AG10803 (cell line): ENCODE results near the gene PARD6G.

ENCODE experiments used
- DNase-seq: peaks from one replicate; pipeline ENCODE4 v3.0.0; 2010; ENCODE audit warnings: low read depth
- H3K4me3 ChIP-seq: 2 replicates; pipeline ENCODE4 v1.5.1; 2011; ENCODE audit warnings: mild to moderate bottlenecking, low read length, control low read depth
- TF ChIP-seq, protein P1 (sequence below): conservative IDR thresholded peaks from 2 replicates; pipeline ENCODE4 v1.5.1; 2011; ENCODE audit warnings: mild to moderate bottlenecking, low read length, control low read depth, inconsistent platforms

Gene PARD6G

DNA sequence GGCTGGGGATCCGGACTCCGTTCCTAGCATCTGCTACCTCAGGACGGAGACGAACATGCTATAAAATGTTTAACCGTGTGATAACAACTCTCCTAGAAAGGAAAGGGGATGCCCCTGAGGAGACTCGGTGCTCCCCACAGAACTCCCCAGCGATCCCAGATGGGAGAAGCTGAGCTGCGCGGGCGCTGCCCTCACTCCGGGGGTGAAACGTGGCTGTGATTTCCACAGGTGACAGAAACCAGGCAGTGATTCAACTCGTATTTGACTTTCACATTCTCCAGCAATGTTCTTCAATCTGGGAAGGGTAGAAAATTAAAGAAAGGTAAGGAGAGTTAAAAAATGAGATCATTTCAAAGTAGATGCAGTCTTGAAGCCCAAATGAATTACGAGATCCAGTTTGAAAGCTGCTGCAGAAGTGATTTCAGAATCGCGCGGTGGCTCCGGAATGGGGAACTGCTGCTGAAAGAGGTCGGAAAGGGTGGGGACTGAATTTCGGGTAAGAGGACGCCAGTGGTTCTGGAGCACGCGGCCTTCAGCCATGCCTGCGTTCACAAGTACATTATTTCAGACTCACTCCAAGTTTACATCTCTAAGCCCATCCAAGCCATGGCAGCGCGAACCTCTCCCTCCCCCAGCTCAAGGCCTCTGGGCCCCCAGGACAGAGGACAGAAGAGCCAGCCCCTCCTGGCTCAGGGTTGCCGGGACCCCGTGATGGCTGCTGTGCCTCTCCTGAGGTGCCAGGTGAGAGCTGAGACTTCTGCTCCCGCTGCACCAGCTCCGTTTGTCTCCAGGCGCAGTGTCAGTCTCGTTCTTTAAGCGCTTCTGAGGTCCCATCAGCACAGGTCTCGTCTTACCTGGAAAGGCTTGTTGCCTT is 98.8 kb downstream of the PARD6G start:
- TF ChIP-seq, protein P1, sequence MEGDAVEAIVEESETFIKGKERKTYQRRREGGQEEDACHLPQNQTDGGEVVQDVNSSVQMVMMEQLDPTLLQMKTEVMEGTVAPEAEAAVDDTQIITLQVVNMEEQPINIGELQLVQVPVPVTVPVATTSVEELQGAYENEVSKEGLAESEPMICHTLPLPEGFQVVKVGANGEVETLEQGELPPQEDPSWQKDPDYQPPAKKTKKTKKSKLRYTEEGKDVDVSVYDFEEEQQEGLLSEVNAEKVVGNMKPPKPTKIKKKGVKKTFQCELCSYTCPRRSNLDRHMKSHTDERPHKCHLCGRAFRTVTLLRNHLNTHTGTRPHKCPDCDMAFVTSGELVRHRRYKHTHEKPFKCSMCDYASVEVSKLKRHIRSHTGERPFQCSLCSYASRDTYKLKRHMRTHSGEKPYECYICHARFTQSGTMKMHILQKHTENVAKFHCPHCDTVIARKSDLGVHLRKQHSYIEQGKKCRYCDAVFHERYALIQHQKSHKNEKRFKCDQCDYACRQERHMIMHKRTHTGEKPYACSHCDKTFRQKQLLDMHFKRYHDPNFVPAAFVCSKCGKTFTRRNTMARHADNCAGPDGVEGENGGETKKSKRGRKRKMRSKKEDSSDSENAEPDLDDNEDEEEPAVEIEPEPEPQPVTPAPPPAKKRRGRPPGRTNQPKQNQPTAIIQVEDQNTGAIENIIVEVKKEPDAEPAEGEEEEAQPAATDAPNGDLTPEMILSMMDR: no peak
- H3K4me3 ChIP-seq: peak overlapping the region; percentile 83
- DNase-seq: no peak

DNA sequence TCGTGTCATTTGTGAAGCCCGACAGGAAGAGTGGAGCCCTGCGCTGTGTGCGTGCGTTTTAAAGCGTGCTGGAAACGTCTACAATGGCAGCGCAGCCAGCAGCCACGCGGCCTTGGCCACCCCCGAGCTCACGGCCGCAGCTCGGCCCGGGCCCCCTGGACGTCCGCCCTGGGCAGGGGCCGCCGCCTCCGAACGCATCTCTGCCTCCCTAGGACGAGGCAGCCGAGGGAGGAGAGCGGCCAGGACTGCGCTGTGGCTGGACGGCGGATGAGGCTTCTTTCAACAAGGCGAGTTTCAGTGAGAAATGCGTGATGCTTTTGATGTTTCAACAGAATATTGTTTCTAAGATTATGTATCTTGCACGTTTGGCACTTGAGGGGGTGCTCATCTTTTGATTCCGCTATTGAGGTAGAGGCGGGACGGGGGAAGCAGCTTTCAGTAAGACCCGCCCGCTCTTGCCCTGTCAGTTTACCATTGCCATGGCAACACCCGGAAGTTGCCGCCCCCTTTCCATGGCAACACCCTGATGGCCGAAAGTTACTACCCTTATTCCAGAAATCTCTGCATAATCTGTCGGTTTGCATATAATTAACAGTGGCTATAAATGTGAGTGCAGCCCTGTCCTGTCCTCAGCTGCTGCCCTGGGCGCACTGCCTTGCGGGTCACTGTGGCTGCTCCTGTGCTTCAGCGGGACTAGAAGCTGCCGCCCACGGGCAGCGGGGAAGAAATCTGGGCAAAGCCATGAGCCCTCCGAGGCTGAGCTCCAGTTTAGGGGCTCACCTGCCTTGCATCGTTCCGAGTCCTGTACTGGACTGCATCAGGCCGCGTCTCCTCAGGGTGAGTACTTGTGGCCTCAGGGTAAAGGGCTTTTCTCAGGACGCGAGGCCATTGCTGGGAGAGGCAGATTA is 99.6 kb downstream of the PARD6G start:
- TF ChIP-seq, protein P1: no peak
- H3K4me3 ChIP-seq: peak overlapping the region; percentile 83
- DNase-seq: peak; percentile 73

DNA sequence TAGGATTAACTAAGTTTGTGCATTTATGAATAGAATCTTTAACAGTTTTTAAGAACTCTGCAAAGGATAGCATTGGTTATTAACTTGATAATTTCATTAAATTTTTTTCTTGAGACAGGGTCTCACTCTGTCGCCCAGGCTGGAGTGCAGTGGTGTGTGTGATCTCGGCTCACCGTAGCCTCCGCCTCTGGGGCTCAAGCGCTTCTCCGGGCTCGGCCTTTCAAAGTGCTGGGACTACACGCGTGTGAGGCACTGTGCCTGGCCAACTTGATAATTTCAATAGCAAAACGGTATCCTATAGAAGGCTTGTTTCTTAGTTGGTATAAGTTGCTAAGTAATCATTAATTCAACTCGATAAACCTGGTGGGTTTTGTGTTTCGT is 100.3 kb downstream of the PARD6G start:
- TF ChIP-seq, protein P1: no peak
- no peak for DNase-seq
- H3K4me3 ChIP-seq: peak overlapping the region; percentile 83

DNA sequence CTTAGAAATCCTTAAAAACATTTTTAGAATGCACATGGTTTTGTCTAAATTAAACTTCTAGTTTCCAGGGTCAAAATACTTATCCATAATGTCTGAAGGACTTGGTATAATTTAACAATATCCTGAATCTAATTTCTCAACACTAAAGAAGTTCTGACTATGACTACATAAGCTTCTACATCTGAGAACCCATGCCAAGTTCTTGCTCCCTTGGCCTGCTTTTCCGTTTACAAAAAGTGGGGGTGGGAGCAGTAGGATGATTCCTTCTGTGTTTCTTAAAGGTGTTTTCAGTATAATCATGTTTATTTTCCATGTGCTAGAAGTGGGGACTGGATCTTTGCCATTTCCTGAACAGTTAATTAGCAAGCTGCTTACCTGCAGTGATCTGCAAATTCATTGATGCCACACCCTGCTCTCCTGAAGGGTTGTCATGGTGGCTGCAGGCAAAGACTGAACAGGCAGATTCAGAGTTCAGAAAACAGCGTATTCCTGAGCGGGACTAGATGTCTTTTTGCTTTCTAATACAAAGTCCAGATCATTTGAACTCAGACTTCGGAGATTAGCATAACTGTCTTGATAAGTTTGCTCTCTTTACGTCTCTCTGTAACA is 102.0 kb downstream of the PARD6G start:
- DNase-seq: no peak
- TF ChIP-seq, protein P1: no peak
- H3K4me3 ChIP-seq: no peak overlapping the region

DNA sequence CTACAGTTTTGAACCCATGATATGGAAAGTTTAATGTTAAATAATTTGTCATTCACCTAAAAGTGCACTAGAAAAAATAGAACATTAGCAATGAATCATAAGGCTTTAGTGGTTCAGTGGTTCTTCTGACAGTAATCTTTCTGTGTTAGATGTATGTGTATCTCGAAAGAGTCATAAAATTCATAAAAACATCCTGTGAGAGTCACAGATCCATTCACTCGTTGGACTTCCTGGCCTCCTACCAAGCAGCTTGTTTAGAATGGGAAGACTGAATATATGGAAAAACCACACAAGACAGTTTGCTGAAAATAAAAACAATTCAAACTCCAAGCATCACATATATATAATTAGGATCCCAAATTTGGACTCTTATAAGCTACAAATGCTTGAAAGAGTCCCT is 103.4 kb downstream of the PARD6G start:
- H3K4me3 ChIP-seq: no peak overlapping the region
- TF ChIP-seq, protein P1: no peak
- DNase-seq: no peak

DNA sequence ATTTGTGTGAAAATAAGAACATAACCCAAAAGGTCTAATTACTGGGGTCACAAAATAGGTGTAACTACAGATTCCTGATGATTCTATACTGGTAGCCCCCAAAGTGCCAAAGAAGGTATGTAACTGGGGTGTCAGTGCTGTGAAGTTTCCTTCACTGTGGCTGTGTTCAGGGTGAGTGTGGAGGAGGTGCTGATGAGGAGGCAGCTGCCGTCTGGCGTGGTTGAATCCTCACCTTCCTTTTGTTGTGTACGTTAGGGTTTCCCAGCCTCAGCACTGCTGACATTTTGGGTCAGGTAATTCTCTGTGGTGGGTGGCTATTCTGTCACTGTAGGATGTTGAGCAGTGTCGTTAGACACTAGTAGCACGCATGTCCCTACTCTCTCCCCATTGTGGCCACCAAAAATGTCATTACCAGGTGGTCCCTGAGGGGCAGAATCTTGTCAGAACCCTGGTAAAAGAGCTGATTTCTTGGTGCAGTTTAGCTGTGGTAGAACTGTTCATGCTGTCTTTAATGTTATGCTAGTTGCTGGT is 106.8 kb downstream of the PARD6G start:
- TF ChIP-seq, protein P1: no peak
- no peak overlapping the region for H3K4me3 ChIP-seq
- no peak for DNase-seq
